Caco-2 (cell line): ENCODE data around the gene ERVW-1. TPM values are rescaled to one million over a fixed set of nuclear protein-coding genes. Genes with fewer than 3 reads are reported as not detected.

ENCODE experiments used
- BruUV-seq: library from RNA; stranded (reverse); fragments of 400-500 nt; replicated peaks from 2 replicates; lab custom pipeline; 2021; lab: Mats Ljungman, UMichigan
- CTCF ChIA-PET: fragments of 300-600 bp; sonication (Branson Sonifier 250); formaldehyde crosslinking; loops from one replicate; lab custom pipeline; 2022; ENCODE audit warnings: antibody characterized with exemption; lab: Charles Lee
- POLR2A ChIA-PET: fragments of 300-600 bp; sonication (Branson Sonifier 250); formaldehyde crosslinking; loops from one replicate; lab custom pipeline; 2022; ENCODE audit warnings: antibody characterized with exemption; lab: Charles Lee
- DNase-seq, 2 experiments: peaks; one replicate each; pipeline versions ENCODE4 v3.0.0 to v3.0.0-alpha.2; 2020 to 2022
- H3K27me3 ChIP-seq: replicated peaks from 2 replicates; pipeline ENCODE4 v1.6.0; 2011; ENCODE audit warnings: low read length; ENCODE audit not compliant: control insufficient read depth, insufficient read depth
- H3K36me3 ChIP-seq: 2 replicates; pipeline ENCODE4 v1.5.1; 2011; ENCODE audit warnings: low read length; ENCODE audit not compliant: control insufficient read depth, insufficient read depth
- H3K4me1 ChIP-seq: fragments of 250-450 bp; sonication (Bioruptor Pico); 2 replicates; pipeline ENCODE4 v1.5.1; 2020; ENCODE audit warnings: mild to moderate bottlenecking
- H3K4me3 ChIP-seq: 2 replicates; pipeline ENCODE4 v1.5.1; 2011; ENCODE audit warnings: low read depth, mild to moderate bottlenecking, control low read depth, low read length
- H3K9me3 ChIP-seq: fragments of 250-450 bp; sonication (Bioruptor Pico); 2 replicates; pipeline ENCODE4 v1.5.1; 2020; ENCODE audit warnings: mild to moderate bottlenecking, moderate library complexity
- H3K27ac Mint-ChIP-seq: one replicate; pipeline ENCODE4 v1.8.0; 2022; ENCODE audit warnings: mixed read lengths; ENCODE audit not compliant: unreplicated experiment
- H3K27me3 Mint-ChIP-seq: one replicate; pipeline ENCODE4 v1.8.0; 2022; ENCODE audit warnings: mixed read lengths; ENCODE audit not compliant: insufficient read depth, unreplicated experiment
- H3K36me3 Mint-ChIP-seq: one replicate; pipeline ENCODE4 v1.8.0; 2022; ENCODE audit warnings: mild to moderate bottlenecking, mixed read lengths; ENCODE audit not compliant: insufficient read depth, unreplicated experiment
- H3K4me1 Mint-ChIP-seq: one replicate; pipeline ENCODE4 v1.8.0; 2022; ENCODE audit warnings: low read depth, mixed read lengths; ENCODE audit not compliant: unreplicated experiment
- H3K4me3 Mint-ChIP-seq: one replicate; pipeline ENCODE4 v1.8.0; 2022; ENCODE audit warnings: mild to moderate bottlenecking, moderate library complexity, mixed read lengths; ENCODE audit not compliant: unreplicated experiment
- H3K9me3 Mint-ChIP-seq: one replicate; pipeline ENCODE4 v1.8.0; 2022; ENCODE audit warnings: mixed read lengths; ENCODE audit not compliant: unreplicated experiment
- intact Hi-C: fragments of 100-400 bp; cut with micrococcal nuclease; formaldehyde crosslinking; loops from one replicate; pipeline ENCODE4 v1.10.0; 2022; ENCODE audit not compliant: unreplicated experiment
- total RNA-seq: library from RNA; stranded (reverse); gene quantifications from 2 replicates; pipeline ENCODE4 v1.2.3, GENCODE V29; 2022
- TF ChIP-seq, protein P1 (sequence below), 2 experiments: fragments of 200-600 bp in 1 of 2; IDR thresholded peaks; 1 replicate in 1 of 2; 2 replicates in 1 of 2; pipeline versions ENCODE4 v1.5.1 to v1.8.0; 2011 to 2022; ENCODE audit warnings: antibody characterized with exemption in 1 of 2, control low read depth in 1 of 2, inconsistent platforms in 1 of 2, low read depth in 1 of 2, low read length in 1 of 2, mild to moderate bottlenecking in 1 of 2, moderate library complexity in 1 of 2; ENCODE audit not compliant: insufficient read depth in 1 of 2, severe bottlenecking in 1 of 2, unreplicated experiment in 1 of 2

Gene ERVW-1
- total RNA-seq, 1 experiment from 2014 or later, result not detected

- H3K36me3 Mint-ChIP-seq, result peaks cover 7% of the 10 kb centered on the region
- Histone ChIP-seq H3K4me1 (peaks cover 26% of the 10 kb centered on the region), H3K4me3 (no peak overlapping the region), H3K9me3 (peaks cover 3% of the 10 kb centered on the region; the same call in 1 of the 2 replicates), H3K36me3 (no peaks in the 10 kb centered on the region), H3K27me3 (no peaks in the 10 kb centered on the region)
- ChIA-PET CTCF (no interaction called here), POLR2A (no interaction called here)
- no peaks in the 10 kb centered on the region for H3K9me3 Mint-ChIP-seq
- H3K27me3 Mint-ChIP-seq, result no peaks in the 10 kb centered on the region
- H3K4me3 Mint-ChIP-seq, result no peak overlapping the region
- no peak for DNase-seq
- TF ChIP-seq, protein P1, sequence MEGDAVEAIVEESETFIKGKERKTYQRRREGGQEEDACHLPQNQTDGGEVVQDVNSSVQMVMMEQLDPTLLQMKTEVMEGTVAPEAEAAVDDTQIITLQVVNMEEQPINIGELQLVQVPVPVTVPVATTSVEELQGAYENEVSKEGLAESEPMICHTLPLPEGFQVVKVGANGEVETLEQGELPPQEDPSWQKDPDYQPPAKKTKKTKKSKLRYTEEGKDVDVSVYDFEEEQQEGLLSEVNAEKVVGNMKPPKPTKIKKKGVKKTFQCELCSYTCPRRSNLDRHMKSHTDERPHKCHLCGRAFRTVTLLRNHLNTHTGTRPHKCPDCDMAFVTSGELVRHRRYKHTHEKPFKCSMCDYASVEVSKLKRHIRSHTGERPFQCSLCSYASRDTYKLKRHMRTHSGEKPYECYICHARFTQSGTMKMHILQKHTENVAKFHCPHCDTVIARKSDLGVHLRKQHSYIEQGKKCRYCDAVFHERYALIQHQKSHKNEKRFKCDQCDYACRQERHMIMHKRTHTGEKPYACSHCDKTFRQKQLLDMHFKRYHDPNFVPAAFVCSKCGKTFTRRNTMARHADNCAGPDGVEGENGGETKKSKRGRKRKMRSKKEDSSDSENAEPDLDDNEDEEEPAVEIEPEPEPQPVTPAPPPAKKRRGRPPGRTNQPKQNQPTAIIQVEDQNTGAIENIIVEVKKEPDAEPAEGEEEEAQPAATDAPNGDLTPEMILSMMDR (IDR thresholded peaks at IDR 0.05; ENCODE audit: insufficient read depth in 1 of 2, low read depth in 1 of 2, low read length in 1 of 2, severe bottlenecking in 1 of 2, unreplicated experiment in 1 of 2), result no peak
- intact Hi-C loops, result loop anchor here (5.0 kb wide), 1 partner anchor 580 kb away; the partner anchor contains the start of gene MTERF1
- H3K4me1 Mint-ChIP-seq, result peaks cover 22% of the 10 kb centered on the region
- H3K27ac Mint-ChIP-seq, result no peak overlapping the region
- BruUV-seq, result no TSS peak
Observed at GRCh38 chr7:92462560-92462959, 15.2 kb downstream of the ERVW-1 start.

- Mint-ChIP-seq H3K9me3 (no peaks in the 10 kb centered on the region), H3K4me1 (peaks cover 22% of the 10 kb centered on the region), H3K36me3 (peaks cover 15% of the 10 kb centered on the region), H3K4me3 (no peak overlapping the region), H3K27me3 (no peaks in the 10 kb centered on the region), H3K27ac (no peak overlapping the region)
- no peaks in the 10 kb centered on the region for H3K36me3 ChIP-seq
- no peaks in the 10 kb centered on the region for H3K27me3 ChIP-seq
- POLR2A ChIA-PET, result interaction anchor here (1.0 kb wide), 1 partner anchor 14 kb away, joined by 11 read pairs; the partner anchor contains the start of gene GATAD1
- H3K4me3 ChIP-seq, result no peak overlapping the region
- CTCF ChIA-PET, result interaction anchor here (0.6 to 2.0 kb wide), 6 partner anchors 11 to 67 kb away, joined by 3 to 16 read pairs (median 8); partner anchors contain the start of genes GATAD1, PEX1 and RBM48
- H3K4me1 ChIP-seq, result peaks cover 14% of the 10 kb centered on the region
- peak in 1 of 2 experiments; percentile 45 for DNase-seq
- TF ChIP-seq, protein P1 (IDR thresholded peaks at IDR 0.05; ENCODE audit: insufficient read depth in 1 of 2, low read depth in 1 of 2, low read length in 1 of 2, severe bottlenecking in 1 of 2, unreplicated experiment in 1 of 2), result peak; percentile 73 to 87
- H3K9me3 ChIP-seq, result no peaks in the 10 kb centered on the region
- no TSS peak for BruUV-seq
- intact Hi-C loops, result loop anchor here (1.0 to 5.0 kb wide), 2 partner anchors 37 to 579 kb away; partner anchors contain the start of gene MTERF1
Observed at GRCh38 chr7:92461027-92462003, 16.4 kb downstream of the ERVW-1 start.

- Mint-ChIP-seq H3K4me3 (no peak overlapping the region), H3K4me1 (peaks cover 22% of the 10 kb centered on the region), H3K36me3 (peaks cover 22% of the 10 kb centered on the region), H3K27ac (no peak overlapping the region), H3K9me3 (no peaks in the 10 kb centered on the region), H3K27me3 (no peaks in the 10 kb centered on the region)
- Histone ChIP-seq H3K9me3 (no peaks in the 10 kb centered on the region), H3K4me3 (no peak overlapping the region), H3K4me1 (peaks cover 11% of the 10 kb centered on the region), H3K36me3 (no peaks in the 10 kb centered on the region), H3K27me3 (no peaks in the 10 kb centered on the region)
- TF ChIP-seq, protein P1 (IDR thresholded peaks at IDR 0.05; ENCODE audit: insufficient read depth in 1 of 2, low read depth in 1 of 2, low read length in 1 of 2, severe bottlenecking in 1 of 2, unreplicated experiment in 1 of 2), result no peak
- intact Hi-C loops, result loop anchor here (5.0 kb wide), 1 partner anchor 578 kb away; the partner anchor contains the start of gene MTERF1
- ChIA-PET POLR2A (no interaction called here), CTCF (interaction anchor here (0.6 to 2.0 kb wide), 5 partner anchors 13 to 68 kb away, joined by 3 to 16 read pairs (median 10); partner anchors contain the start of genes GATAD1, PEX1 and RBM48)
- BruUV-seq, result no TSS peak
- no peak for DNase-seq
Observed at GRCh38 chr7:92460510-92460909, 17.2 kb downstream of the ERVW-1 start.
